NCI-H526 (cell line): Measurements from ENCODE around the gene CD207.
"Not testable (repeated sequence)": the region's sequence is repeated elsewhere in the genome, so short reads cannot be mapped to it uniquely, and the experiment has no call there.

Experiments used
- DNase-seq, 2 experiments: peaks; one replicate each; lab custom pipeline; 2025; lab: John Stamatoyannopoulos, UW

CD207 gene

GRCh38 chr2:70835643-70836042, at the start of gene CD207:
TSS of gene CD207 (minus strand) at chr2:70835816. CDS start at chr2:70835776, 40 bp downstream.
- no peak for DNase-seq

GRCh38 chr2:70878543-70878942, 42.9 kb upstream of the CD207 start:
- not testable (repeated sequence) for DNase-seq

- not testable (repeated sequence) for DNase-seq
These were observed 40.5 kb upstream of the CD207 start for GRCh38 chr2:70876138-70876537.

- DNase-seq = no peak
These were observed 37.9 kb upstream of the CD207 start for GRCh38 chr2:70873541-70873940.

- DNase-seq = peak; percentile 41 to 91
These were observed 36.0 kb upstream of the CD207 start for GRCh38 chr2:70871398-70872211.

- DNase-seq = no peak
These were observed 35.2 kb upstream of the CD207 start for GRCh38 chr2:70870790-70871189.

GRCh38 chr2:70868970-70869369, 33.4 kb upstream of the CD207 start:
- no peak for DNase-seq

- peak; percentile 58 to 88 for DNase-seq
These were observed 26.4 kb upstream of the CD207 start for GRCh38 chr2:70861777-70862625.

GRCh38 chr2:70855667-70856066, 20.1 kb upstream of the CD207 start:
- no peak for DNase-seq

- DNase-seq = no peak
These were observed 18.8 kb upstream of the CD207 start for GRCh38 chr2:70854411-70854810.

- DNase-seq = no peak
These were observed 17.2 kb upstream of the CD207 start for GRCh38 chr2:70852824-70853223.

- DNase-seq = no peak
These were observed 16.1 kb upstream of the CD207 start for GRCh38 chr2:70851704-70852103.

- no peak for DNase-seq
These were observed 15.3 kb upstream of the CD207 start for GRCh38 chr2:70850925-70851324.

GRCh38 chr2:70842401-70842800, 6.8 kb upstream of the CD207 start:
- no peak for DNase-seq

GRCh38 chr2:70837980-70838925, 2.6 kb upstream of the CD207 start:
- no peak for DNase-seq

- no peak for DNase-seq
These were observed 735 bp downstream of the CD207 start for GRCh38 chr2:70834881-70835280.

GRCh38 chr2:70834106-70834505, 1.5 kb downstream of the CD207 start:
- DNase-seq = no peak

- no peak for DNase-seq
These were observed 2.4 kb downstream of the CD207 start for GRCh38 chr2:70833246-70833645.

- DNase-seq = no peak
These were observed 3.2 kb downstream of the CD207 start for GRCh38 chr2:70832386-70832785.

GRCh38 chr2:70831861-70832260, 3.8 kb downstream of the CD207 start:
- DNase-seq = no peak

- no peak for DNase-seq
These were observed 5.2 kb downstream of the CD207 start for GRCh38 chr2:70830366-70830765.

- no peak for DNase-seq
These were observed 5.7 kb downstream of the CD207 start for GRCh38 chr2:70829916-70830315.
